Activated effector memory CD4-positive, alpha-beta T cell treated with anti-CD3 and anti-CD28 coated beads, Interleukin-2, amount 50 U/mL, for 16 hours (primary cell): Measurements from ENCODE around the gene PRRT4.

Experiments used
- DNase-seq: peaks from one replicate; pipeline ENCODE4 v3.0.0-alpha.2; 2020

PRRT4 gene

DNA sequence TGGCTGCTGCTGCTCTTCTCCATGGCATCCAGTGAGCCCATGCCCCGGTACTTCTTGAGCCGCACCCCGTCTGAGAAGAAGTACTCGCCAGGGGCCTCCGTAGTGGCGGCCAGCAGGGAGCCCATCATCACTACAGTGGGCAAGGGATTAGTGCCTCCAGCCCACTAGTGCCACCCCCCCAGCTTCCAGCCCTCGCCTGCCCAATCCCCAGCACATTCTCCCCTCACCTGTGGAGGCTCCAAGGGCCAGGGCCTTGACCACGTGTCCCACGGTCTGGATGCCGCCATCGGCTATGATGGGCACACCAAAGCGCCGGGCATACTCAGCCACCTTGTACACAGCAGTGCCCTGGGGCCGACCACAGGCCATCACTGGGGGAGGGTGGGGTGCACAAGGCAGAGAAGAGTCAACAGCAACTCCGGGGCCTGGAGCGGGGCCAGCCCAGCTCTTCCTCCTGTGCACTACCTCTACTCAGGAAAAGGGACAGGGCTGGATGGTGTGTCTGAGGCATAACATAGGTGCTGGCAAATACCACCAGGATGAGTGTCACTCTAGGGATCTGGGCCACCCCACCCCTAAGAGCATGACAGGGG, 33.5 kb upstream of the PRRT4 start:
- DNase-seq = no peak

DNA sequence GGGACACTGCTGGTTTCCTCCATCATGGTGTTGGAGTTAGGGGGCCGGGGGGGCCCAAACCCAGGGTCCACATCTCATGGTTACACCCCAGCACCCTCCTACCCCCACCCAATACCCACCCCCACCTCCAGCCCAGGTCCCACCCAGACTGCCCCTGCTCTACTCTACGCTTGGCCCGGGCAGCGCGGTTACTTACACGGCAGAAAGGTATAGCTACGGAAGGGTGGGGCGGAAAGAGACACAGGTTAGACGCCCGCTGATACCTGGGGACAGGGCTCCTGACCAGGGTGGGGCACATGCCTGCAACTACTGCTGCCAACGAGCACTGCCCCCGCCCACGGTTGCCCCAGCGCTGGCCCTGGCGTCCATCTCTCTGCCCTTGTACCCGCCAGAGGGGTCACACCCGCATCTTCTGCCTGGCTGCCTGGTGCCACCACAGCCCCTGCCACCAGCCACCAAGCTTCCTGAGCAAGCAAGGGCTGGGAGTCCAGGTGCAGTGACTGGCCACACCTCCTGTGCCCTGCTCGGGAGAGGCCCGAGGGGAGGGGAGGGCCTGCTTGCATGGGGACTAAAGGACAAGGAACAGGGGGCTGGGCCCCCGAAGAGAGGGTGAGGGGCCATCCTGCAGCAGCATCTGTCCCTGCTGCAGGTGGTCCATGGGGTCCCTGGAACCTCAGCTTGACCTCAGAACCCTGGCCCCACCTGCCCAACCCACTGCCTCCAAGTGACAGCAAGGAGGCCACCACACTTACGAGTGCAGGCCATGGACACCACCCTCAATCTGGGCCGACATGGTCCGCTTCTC, 32.2 kb upstream of the PRRT4 start:
- no peak for DNase-seq

DNA sequence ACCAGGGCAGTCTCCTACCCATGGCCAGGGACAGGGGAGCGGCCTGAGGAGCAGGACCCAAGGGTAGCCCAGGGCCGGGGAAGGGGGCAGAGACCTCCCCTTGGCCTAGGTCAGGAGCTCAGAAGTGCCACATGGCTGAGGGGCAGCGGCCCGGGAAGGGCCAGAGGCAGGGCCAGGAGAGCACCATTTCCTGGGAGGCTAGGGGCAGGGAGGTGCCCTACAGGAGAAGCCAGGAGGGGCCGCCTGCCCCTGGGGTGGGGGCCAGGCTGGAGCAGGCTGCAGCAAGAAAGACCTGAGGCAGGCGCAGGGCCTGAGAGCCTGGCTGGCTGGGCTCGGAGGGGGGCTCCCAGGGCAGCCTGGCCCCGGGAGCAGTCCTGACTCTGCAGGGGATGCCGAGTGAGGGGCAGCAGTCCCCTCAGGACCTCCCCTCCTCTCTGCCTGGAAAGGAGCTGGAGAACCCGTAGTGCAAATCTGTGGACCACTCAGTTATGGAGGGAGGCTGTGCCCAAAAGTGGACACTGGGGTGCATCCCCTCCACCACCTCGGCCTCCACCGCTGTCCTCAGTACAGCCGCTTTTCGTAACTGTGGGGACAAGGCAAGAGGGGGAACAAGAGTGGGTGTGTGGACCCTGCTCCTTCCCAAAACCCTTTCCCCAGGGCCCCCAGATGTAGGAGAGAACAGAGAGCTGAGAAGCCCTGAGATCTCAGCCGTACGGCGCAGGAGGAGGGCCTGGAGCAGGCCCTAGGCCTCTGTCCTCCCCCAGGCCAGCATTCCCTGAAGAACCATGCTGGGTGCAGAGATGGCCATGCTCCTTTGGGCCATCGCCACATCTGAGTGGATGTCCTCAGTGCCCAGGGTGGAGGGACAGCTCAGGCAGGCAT, 31.2 kb upstream of the PRRT4 start:
- no peak for DNase-seq

DNA sequence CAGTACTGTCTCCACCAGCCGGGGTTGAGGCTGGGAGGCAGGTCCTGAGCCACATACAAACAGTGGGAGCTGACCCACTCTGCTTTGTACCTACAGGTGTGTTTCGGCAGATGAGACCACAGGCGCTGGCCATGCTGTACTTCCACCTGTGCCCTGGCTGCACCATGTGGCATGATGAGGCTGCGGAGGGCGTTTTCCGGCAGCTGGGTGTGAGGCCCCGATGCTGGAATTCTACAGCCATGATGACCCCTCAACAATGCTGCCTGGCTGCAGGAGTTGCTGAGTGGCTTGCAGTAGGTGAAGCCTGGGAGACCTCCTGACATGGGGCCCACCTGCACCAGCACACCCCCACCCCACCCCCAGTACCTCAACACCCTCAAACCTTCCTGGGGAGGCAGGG, 30.3 kb upstream of the PRRT4 start:
- no peak for DNase-seq

DNA sequence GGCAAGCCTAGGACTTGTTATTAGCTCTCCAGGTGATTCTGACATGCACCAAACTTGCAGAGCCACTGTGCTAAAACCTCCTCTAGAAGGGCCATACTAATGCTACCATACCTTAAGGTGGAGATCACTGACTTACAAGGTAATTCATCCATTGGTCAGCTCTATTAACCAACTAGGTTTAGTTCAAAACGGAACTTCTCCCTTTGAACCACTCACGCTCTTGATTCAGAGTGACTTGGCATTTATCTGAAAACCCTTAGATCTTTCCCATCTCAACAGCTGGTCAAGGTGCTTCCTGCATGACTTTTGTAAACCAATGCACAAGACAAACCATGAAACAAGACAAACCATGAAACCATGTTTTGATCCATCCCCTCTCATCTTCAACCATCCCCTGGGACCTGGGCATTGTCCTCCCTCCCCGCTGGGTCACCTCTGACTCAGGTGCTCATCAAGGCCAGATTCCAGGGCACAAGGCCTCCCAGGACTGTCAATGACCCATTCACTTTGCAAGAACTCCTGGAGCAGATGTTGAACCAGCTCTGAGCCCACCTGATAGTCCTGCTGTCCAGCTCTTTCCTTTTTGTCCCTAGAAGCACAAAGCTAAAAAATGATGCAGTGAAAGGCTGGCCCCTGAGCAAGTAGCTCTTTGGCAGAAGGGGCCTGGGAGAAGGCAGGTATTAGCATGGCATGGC, 29.5 kb upstream of the PRRT4 start:
- no peak for DNase-seq

DNA sequence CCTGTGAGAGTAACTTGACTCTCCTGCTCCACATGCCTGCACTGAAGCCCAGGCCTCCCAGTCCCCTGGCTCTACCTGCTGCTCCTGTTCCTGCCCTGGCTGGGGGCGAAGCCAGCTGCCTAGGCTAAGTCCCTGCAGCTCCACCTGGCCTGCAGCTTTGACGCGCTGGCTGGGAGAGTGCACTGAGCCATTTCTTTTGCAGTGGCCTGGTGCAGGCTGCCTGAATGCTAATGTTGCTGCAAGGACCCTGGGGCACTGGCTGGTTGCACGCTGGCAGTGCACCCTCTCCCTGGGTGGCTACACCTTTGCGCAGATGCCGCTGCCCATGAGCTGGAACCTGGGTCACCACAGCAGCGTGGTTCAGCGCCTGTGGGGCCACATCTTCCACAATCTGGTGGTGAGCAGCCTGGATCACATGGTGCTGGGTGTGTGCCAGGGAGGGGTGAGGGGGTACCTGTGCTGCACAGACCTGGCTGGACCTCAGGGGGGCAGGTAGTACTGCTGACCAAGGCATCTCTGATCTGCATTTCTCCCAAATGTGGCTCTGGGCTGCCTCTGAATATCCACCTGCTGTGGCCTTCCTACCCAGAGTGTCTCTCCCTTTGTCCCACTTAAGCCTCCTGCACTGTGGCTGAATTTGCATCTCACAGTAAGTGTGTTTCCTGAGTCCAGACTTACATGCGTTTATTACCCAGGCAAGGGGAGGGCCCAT, 28.3 kb upstream of the PRRT4 start:
- DNase-seq = no peak

DNA sequence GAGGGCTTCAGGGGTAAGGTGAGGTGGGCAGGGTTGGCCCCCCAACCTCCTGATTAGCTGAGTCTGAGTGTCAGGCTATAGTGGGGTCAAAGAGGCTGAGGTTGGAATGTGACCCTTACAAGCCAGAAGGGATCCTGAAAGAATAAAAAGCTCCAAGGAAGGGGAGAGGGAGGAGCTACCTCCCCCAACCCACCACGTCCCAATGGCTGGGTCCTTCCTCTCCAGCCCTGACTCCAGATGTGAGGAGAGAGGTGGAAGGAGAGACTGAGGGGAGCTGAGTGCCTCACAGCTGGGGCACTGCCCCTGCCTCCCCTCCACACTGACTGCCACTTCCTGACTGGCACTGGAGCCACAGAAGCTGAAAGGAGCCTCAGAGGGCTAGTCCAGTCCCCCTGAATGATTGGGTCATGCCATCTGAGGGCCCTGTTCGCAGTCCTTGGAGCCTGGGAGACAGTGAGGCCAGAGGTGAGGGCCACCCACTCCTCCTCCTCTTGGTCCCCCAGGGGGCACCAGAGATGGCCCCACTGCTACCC, 27.7 kb upstream of the PRRT4 start:
- DNase-seq = no peak

DNA sequence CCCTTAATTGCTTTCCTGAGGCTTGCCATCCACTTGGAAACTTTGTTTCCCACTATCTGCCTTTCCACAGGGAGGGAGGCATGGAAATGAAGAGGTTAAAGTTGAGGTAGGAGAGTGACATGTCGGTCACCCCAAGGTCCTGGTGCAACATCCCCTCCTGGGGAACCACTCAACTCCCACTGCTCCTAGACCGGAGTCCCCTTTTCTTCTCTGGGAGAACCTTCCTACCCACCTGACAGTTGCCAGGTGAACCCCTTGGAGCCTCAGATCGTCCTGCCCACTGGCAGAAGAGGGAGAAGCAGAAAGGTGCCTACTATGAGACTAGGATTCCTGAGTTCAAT, 26.6 kb upstream of the PRRT4 start:
- DNase-seq = no peak

DNA sequence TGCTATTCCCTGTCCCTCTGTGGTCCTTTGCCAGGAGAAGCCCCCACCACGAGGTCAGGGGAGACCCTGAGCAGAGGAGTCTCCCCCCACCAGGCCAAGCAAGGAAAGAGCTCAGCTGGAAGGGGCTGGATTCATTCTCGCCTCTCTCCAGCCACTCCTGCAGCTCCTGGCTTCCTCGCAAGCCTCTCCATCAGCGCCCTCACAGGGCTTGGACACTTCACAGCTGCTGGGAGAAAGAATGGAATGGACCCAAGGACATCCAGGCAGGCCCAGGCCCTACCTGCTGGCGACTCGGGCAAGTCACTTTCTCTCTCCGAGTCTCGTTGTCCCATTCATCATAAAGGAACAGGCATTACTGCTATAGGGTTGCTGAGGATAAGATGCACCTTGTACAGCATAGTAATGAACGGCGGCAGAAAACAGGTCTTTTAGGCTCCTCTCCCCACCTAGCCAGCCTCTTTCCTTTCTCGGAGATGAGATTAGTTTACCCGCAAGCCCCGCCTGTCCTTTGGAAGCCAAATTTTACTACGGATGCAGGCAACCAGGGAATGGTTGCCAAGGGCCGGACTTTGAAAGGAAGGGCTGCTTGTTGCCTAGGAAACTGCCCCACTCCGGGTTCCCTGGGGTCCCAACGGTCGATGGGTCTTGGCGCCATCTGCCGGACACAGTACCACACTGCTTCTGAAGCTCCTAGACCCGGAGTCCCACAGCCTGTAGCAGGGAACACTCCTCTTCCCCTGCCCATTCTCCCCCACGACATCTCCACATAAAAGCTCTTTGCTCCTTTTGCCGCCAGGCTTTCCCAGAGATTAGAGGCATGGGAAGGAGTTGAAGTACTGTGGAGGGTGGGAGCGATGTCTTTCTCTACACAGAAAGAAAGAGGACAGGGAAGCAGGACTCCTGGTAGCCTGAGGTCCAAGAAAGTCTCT, 26.0 kb upstream of the PRRT4 start:
- DNase-seq = peak; percentile 88

DNA sequence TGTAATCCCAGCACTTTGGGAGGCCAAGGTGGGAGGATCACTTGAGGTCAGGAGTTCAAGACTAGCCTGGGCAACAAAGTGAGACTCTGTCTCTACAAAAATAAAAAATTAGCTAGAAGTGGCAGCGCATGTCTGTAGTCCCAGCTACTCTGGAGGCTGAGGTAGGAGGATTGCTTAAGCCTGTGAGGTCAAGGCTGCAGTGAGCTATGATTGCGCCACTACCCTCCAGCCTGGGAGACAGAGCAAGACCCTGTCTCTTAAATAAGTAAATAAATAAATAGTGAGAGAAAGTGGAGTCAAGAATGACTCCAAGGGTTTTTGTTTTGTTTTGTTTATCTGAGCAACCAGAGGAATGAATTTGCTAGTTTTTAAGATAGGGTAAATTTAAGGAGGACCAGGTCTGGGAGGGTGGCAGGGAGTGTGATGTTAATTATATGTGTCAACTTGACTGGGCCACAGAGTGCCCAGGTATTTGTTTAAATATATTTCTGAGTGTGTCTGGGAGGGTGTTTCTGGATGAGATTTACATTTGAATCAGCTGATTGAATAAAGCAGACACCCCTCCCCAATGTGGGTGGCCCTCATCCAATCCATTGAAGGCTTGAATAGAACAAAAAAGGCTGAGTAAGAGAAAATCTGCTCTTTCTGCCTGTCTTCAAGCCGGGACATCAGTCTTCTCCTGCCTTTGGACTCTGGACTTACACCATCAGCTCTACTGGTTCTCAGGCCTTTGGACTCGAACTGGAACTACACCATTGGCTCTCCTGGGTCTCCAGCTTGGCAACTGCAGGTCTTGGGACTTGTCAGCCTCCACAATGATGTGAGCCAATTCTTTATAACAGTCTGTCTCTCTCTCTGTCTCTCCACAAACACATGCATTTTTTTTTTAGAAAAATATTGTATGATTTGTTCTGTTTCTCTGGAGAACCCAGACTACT, 24.8 kb upstream of the PRRT4 start:
- no peak for DNase-seq

DNA sequence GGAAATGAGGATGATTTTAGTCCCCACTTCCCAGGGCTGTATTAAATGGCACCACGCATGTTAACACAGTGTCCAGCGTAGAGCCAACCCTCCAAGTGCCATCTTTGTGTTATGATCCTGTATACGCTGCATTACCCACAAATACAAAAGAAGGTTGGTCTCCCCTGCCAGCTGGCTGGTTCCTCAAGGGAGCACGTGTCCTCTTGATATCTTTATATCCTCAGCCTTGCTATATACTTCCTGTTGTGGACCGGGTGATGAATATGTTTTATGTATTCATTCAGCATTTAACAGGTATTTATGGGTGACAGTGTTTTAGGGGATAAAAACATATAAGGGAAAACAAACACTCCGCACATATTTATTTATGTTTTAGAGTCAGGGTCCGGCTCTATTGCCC, 23.2 kb upstream of the PRRT4 start:
- DNase-seq = no peak

DNA sequence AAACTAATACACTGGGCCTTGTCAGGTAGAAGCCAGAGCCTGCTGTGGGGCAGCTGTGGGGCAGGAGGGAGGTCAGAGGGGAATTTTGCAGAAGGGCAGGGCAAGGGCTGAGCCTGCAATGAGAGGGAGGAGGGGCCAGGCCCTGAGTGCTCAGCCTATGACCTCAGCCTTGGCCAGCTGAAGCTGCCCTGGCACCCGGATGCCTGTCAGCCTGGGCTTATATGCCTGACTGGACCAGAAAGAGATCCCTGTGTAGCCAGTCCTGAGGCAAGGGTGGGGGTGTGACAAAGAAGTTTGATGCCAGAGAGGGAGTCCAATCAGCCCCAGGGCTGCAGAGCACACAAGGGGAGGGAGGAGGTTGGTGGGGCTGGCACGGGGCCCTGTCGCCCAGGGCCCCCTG, 22.3 kb upstream of the PRRT4 start:
- DNase-seq = no peak

DNA sequence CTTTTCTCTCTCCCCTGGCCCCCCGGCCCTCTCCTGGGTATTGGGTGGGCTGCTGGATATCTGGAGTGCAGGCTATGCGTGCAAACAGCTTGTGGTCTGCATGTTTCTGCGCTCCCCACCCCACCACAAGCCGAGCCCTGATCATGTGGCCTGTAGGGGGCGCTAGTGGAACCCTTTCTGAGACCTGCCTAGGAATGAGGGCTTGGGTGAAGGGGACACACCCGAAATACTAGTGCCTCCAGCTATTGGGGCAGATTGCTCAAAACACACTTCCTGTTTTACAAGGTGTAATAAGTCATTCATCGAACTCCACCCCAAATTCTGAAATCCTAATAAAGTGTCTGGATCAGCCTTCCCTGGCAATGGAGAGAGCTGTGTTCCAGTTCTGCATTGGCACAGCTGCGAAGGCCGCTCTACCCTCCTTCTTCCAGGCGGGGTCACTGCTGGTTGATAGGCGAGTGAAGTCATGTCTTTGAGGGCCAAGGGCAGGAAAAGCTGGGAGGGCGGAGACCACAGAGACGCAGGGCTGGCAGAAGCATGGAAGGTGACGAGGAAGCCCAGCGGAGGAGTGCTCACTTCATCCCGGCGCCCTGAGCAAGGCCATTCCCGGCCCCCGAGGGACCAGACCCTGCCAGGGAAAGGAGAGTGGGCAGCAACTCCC, 19.8 kb upstream of the PRRT4 start:
- peak; percentile 77 for DNase-seq

DNA sequence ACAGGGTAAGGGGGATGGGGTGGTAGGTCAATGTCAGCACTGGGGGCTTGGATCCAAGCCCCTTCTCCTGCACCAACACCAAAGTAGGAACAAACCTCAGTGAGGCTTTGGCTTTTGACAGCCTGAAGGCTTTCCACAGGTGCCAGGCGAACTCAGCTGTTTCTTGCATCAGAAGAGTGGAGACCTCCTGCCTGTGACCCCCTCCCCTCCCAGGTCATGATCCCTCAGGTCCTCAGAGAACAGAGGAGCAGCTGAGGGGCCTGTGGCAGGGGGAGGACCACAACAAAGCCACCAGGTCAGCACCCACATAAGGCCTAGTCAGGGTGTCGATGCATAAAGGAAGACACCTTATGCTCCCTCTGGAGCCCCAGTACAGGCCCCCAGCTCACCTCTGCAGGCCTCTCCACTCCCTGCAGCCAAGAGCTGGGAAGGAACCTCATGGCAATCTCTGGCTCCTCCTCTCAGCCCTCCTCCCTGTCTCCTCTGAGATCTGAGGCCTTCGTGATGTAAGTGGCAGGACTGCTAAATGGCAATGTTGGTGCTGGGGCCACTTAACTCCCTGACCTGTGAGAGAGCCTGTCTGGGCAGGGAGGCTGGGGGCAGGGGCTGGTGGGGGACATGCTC, 19.1 kb upstream of the PRRT4 start:
- no peak for DNase-seq

DNA sequence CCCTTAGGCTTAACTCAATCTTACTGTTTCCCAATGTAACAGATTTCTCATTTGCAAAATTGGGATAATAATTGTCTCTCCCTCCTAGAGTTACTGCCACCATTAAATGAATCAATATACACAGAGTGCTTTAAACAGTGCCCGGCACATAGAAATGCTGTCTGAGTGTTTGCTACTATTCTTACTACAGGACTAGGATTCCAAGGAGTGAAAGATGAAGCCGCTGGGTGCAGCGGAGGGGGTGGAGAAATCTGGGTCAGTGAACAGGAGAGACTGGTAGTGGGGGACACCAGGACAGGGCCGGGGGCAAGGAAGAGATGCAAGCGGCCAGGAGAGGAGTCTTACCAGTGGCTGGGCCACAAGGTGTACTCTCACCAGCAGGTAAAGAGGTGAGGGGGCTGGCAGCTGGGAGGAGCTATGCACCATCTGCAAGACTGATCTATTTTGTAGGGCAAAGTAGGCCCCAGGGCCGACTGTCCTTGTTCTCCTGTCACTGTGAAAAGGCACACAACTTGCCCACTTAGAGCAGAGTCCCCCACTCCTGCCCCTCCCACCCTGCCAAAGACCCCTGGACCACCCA, 18.5 kb upstream of the PRRT4 start:
- peak; percentile 56 for DNase-seq

DNA sequence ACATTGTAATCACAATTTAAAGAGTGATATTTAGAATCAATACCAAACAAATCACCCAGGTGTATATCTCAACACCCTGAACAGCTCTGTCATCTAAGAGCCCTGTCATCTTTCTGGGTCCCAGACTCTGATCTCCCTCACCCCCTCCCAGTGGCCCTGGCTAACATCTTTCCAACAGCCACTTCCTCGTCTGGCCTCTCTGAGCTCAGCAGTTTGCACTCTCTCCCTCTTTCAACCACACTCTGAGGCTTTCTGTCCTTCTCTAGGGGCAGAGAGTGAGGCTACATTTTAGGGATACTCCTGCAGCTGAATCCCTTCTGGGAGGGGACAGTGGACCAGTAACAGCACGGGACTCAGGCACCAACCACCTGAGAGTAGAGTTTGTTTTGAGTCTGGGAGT, 17.1 kb upstream of the PRRT4 start:
- no peak for DNase-seq

DNA sequence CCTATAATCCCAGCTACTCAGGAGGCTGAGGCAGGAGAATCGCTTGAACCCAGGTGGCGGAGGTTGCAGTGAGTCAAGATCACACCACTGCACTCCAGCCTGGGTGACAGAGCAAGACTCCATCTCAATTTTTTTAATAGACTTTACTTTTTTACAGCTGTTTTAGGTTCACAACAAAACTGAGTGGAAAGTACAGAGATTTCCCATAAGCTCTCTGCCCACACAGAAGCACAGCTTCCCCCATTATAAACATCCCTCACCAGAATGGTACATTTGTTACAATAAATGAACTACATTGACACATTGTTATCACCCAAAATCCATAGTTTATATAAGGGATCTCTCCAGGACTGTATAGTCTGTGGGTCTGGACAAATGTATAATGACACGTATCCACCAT, 14.6 kb upstream of the PRRT4 start:
- DNase-seq = no peak

DNA sequence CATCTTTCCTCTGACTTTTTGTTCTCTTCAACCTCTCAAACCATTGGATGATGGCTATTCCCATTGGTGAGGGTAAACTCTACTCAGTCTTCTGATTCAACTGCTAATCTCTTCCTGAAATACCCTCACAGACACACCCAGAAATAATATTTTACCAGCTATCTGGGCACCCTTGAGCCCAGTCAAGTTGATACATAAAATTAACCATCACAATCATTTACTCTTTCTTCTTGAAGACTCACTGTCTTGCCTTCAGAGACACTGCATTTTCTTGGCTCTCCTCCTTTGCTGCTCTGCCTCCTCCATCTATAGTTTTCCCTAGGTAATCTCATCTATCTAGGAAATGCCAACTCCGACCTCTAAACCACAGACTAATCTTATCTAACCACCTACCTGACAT, 12.6 kb upstream of the PRRT4 start:
- DNase-seq = no peak

DNA sequence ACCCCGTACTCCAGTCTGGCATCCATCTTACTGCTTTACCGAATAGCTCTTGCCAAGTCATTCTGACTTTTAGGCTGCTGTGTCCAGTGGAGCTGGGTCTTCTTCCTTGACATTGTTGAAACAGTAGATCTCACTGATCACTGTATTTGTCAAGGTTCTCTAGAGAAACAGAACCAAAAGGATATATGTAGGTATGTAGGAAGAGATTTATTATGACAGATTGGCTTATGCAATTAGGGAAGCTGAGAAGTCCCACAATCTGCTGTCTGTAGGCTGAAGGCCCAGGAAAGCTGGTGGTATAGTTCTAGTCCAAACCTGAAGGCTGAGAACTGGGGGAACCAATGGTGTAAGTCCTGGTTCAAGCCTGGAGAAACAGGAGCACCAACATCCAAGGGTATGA, 12.1 kb upstream of the PRRT4 start:
- DNase-seq = no peak
